GM21447 (cell line): ENCODE results near the gene ELAVL1.

ENCODE experiments used
- ATAC-seq: cut with Tn5 transposase; IDR thresholded peaks from one replicate; pipeline ENCODE4 v1.9.1; 2021; ENCODE audit not compliant: unreplicated experiment

Gene ELAVL1

DNA sequence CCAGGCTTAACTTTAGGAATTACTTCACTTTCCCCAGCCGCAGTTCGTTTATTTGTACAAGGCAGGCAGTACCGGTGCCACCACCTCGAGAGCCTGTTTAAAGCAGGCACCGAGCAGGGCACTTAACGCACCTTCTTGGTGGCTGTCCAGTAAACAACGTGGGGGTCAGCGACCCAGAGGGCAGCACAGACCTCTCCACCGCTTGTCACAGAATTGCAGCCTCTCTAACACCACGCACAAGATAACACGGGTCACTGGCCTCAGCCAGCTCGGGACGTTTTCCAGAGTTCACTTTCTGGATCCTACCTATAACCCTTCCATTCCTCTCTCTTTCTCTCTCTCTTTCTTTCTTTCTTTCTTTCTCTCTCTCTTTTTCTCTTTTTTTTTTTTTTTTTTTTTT, 16.8 kb upstream of the ELAVL1 start:
- ATAC-seq, result no peak

DNA sequence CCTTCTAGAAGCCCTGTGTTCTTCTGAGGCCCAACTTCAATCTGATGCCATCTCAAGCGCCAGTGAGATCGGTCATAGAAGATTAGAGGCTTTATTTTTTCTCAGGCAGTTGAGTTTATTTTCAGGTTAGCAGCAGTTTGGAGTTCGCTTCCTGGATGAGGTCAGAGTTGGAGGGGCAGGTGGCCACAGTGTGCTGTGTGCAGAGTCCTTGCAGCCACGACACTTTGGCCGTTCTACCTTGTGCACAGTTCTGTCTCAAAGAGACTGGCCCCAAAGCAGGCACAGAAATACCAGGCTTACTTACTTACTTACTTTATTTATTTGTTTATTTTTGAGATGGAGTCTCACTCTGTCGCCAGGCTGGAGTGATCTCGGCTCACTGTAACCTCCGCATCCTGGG, 15.9 kb upstream of the ELAVL1 start:
- no peak for ATAC-seq

DNA sequence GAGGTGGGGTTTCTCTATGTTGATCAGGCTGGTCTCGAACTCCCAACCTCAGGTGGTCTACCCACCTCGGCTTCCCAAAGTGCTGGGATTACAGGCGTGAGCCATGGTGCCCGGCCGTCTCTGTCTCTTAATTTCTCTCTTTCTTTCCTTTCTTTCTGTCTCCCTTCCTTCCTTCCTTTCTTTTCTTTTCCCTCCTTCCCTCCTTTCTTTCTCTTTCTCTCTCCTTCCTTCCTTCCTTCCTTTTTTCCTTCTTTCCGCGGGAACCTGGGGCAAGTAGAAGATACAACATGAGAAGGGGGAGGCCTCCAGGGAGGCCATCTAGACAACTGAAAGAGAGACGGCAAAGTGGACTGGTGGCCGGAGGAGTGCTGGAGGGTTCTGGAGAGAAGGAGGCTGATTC, 15.2 kb upstream of the ELAVL1 start:
- no peak for ATAC-seq

DNA sequence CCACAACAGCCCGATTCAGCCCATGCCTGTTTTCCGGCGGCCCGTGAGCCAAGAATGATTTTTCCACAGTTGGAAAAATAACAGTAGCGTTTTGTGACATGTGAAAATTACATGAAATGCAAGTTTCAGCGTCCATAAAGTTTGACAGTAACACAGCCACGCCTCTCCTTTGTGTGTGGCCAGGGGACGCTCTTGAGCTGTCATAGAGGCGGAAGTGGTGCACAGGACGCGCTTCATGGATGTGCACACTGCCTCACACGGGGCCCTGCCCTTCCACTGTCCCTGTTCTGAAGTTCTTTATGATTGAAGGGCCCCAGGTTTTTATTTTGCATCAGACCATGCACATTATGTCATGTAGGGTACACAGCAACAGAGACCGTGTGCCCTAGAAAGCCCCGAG, 12.4 kb upstream of the ELAVL1 start:
- no peak for ATAC-seq

DNA sequence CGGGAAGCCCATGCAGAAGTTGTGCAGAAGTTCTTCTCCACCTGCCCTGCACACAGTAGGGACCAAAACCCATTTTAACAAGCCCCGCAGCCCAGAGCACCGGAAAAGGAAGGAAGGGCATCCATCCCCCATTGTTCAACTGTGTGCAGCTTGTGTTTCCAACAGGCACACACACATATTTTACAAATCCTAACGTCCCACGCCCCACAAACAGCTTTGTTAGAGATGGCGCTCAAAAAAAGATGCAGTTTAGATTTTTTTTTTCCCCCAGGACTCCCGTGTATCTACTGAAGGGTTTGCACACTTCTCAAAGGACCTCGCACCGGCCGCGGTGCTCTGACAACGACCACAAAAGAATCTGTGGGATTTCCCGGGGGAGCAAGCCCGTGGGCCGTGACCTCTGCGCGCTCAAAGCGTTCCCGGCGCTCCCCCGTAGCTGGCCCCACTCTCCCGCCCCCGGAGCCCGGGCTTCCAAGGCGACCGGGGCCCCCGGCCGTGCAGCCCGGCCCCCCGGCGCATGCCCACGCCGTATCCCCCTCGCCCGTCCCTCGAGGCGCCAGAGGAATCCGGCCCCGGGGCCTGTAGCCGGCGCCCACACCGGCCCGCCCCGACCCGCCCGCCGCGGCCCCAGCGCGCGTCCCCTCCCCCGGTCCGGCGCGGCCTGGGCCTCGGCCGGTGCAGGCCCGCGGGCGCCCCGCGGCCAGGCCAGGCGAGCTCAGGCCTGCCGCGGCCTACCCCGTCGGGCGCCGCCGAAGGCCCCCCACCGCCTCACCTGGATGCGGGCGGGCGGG, 523 bp downstream of the ELAVL1 start:
- ATAC-seq, result peak; percentile 14

DNA sequence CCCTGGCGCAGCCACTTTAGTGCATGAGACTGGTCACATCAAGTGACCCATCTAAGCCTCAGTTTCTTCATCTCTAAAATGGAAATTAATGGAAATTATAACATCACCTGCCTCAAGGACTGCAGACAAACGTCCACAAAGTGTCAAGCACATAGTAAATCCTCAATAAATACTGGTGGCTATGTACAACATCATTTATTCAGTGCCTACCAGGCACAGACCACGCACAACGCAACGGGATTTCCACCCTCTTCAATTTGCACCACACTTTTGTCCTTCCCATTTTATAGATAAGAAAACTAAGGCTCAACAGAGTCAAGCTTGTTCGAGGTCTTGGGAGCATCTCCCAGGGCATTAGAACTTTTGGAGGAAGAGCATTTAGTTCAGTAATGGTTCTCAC, 1.4 kb downstream of the ELAVL1 start:
- ATAC-seq, result no peak

DNA sequence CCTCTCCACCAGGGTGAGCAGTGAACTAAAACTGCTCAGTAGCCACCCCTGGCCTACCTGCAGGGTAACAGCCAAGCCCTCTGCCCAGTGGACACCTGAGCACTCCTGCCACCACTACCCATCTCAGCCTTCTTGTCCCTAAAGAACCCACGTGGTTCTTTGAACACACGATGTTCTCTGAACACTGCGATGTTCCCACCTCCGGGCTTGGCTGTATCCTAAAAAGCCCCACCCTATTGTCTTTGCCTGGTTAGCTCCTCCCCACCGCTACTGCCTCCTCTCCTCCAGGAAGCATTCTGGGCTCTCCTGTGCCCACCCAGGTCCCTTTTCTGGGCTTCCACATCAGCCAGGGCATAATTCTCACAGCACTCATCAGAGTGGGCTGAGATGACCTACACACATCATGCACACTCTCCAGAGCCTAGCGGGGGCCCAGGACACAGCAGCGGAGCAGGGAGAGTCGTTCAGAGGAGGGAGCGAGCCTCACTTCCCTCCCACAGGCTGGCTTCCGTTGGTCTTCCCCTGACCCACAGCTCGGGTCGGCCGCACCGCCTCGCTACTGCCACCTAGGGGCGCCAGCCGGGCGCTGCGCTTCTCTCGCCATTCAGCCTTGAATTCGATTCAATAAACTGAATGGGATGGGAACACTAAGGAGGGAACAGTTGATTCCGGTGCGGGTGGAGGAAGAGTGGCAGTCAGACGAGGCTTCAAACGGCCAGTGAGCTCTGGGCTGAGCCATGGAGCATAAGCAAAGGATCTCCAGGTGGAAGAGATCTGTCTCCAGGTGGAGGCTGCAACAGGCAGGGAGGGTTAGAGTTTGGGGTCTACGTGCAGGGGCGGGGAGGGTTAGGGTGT, 3.2 kb downstream of the ELAVL1 start:
- ATAC-seq, result no peak

DNA sequence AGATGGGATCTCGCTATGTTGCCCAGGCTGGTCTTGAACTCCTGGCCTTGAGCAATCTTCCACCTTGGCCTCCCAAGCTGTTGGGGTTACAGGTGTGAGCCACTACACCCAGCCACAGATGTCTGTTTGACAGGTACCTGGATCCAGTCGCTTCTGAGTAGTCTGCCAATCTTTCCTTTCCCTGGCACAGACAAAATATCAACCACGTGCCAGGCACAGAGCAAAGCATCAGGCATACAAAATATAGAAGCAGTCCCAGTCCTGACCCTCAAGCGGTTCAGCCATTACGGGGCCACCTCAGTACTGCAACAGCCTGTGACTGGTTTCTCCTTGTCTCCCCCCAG, 3.8 kb downstream of the ELAVL1 start:
- ATAC-seq, result no peak

DNA sequence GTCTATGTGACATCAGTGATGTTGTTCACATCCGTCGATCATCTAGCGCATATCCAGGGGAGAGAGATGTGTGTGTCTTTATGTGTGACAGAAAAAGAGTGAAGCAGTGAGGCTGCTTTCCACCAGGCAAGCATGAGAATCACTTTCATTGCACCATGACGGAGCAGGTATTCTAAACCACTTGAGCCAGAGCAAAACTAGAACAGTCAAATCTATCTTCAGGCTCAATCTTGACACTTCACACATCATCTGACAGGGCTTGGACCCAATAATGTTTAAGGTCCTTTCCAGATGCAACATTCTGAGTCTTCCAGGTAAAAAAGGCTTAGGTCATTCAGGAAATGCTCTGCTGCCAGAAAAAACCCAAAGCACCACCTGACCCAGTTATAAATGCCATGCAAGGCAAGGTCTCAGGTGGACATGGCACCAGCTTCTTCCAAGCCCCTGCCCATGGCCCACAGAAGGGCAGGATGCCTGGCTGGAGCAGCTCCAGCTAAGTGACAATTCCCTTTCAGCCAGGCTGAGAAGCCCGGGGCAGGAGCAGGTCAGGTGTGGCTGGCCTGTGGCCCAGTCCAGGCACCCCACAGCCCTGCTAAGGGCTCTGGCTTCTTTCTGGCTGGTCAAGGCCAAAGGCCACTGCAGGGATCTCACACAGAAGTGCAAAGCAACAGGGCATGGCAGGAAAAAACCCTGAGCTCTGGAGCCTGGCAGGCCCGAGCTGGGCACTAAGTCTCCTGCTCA, 5.0 kb downstream of the ELAVL1 start:
- ATAC-seq, result no peak

DNA sequence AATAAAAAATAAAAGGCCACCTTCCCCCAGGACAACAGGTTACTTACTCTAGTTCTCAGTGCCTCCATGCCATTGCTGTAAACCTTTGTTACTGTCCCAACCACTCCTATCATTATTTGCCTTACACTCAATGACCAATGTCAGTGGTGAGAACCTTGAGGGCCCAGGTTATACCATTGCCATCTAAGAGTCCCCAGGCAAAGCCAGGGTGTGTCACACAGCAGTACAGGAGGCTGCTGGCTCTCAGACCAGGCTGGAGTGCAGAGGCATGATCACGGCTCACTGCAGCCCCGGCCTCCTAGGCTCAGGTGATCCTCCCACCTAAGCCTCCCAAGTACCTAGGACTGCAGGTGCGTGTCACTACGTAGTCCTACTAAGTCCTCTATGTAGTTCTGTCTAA, 6.1 kb downstream of the ELAVL1 start:
- no peak for ATAC-seq

DNA sequence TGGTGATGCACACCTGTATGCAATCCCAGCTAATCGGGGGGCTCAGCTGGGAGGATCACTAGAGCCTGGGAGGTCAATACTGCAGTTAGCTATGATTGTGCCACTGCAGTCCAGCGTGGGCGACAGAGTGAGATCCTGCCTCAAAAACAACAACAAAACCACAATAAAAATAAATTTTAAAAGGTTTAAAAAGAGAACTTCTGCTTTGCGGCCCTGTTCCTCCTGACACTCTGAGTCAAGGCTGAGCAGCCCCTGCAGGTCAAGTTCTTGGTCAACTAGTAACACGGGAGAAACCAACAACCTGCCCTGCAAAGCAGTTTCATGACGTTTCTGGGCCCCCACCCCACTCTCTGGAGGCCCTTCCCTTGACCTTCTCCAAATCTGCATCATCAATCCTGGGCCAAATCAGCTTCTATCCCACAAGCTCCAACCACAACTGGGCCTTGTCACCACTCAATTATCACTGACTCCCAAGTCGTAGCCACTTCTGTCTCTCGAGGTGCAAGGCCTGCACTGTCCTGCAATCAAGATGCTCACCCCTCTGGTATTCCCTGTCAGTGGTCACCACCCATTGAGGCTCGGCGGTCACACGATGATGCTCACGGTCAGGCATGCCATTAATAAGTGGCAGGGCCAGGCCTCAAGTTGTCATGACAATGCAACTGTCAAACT, 7.5 kb downstream of the ELAVL1 start:
- ATAC-seq, result no peak

DNA sequence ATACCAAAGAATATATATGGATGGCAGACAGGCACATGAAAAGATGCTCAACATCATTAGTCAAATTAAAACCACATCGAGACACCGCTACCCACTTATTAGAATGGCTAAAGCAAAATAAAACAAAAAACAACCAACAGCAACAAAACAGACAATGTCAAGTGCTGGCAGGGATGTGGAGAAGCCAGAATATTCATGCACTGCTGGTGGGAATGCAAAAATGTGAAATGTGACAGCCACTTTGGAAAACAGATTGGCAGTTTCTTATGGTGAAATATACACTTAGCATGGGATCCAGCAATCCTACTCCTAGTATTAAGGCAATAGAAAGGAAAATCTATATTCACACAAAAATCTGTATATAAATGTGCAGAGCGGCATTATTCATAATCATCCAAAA, 8.6 kb downstream of the ELAVL1 start:
- ATAC-seq, result no peak

DNA sequence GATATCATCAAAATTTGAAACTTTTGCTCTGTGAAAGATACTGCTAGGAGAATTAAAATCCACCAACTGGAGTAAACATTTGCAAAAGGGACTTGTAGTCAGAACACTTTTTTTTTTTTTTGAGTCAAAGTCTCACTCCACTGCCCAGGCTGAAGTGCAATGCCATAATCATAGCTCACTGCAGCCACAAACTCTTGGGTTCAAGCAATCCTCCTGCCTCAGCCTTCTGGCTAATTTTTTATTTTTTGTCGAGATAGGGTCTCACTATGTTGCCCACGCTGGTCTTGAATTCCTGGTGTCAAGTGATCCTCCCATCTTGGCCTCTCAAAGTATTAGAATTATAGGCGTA, 9.7 kb downstream of the ELAVL1 start:
- no peak for ATAC-seq

DNA sequence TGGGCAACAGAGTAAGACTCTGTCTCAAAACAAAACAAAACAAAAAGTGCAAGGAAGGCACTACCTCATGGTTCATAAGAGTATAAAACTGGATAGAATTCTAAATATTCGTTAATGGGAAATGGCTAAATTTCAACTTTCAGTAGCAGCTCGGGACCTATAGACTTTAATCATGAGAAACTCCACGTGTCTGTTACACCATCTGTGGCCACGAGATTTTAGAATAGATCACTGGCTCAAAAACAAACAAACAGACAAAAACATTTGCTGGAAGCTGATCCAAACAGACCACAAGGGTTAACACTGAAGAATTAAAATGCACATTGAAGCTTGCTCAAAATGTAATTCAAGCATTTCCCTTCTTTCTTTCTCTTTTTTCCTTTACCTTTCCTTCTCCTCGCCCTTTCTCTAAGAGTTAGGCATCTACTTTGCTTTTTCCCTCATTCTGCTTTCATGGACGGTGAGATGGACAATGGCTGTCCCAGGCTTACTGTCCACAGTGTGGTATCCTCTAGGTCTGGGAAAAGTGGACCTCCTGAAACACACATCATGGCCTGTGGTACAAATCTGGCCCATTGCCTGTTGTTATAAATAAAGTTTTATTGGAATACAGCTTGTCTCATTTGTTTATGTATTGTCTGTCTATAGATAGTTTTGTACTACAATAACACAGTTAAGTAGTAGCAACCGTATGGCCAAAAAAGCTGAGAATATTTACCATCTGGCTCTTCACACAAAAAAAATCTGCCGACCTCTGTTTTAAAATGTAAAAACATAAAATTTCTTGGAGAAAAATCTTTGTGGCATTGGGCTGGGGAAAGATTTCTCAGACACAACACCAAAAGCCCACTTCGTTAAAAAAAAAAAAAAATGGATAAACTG, 10.3 kb downstream of the ELAVL1 start:
- ATAC-seq, result no peak

DNA sequence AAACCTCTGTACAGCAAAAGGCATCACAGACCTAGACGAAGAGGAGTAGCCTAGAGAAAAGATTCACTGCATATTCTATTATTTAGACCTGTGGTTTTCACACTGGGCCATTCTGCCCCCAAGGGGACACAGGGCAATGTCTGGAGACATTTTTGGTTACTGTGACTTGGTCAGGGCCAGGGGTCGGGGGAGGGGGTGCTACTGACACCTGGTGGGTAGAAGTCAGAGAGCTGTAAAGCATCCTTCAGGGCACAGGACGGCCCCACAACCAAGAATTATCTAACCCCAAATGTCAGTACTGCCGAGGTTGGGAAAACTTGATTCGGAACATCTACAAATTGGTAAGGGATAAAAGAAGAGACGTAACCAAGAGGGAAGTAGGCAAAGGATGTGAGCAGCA, 11.3 kb downstream of the ELAVL1 start:
- ATAC-seq, result no peak

DNA sequence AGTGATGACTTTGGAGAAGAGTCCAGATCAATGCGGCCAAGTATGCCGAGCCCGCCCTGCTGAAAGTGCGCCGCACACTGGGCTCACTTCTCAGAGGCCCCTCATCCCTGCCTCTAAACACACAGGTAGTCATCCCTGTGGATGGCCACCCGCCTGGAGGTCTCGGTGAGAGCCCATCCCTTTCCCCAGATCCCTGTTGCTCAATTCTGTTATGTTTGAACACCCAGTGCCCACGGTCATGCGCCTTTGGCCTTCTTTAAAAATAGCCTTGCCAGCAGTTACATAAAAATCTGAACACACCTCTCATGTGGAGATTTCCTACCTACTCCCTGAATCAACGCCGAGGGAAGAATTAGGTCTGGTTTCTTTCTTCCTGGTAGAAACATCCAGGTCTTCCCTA, 11.9 kb downstream of the ELAVL1 start:
- ATAC-seq, result no peak

DNA sequence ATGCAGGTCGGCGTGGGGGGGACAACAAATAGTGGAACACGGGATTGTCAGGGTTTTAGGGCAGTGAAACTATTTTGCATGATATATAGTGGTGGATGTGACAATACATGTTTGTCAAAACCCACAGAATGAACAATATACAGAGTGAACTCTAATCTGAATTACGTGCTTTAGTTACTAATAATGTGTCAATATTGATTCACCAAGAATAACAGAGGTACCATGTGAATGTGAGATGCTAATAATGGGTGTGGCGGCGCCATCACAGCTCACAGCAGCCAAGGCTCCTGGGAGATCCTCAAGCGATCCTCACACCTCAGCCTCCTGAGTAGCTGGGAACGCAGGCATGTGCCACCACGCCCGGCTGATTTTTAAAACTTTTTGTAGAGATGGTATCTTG, 12.9 kb downstream of the ELAVL1 start:
- ATAC-seq, result no peak

DNA sequence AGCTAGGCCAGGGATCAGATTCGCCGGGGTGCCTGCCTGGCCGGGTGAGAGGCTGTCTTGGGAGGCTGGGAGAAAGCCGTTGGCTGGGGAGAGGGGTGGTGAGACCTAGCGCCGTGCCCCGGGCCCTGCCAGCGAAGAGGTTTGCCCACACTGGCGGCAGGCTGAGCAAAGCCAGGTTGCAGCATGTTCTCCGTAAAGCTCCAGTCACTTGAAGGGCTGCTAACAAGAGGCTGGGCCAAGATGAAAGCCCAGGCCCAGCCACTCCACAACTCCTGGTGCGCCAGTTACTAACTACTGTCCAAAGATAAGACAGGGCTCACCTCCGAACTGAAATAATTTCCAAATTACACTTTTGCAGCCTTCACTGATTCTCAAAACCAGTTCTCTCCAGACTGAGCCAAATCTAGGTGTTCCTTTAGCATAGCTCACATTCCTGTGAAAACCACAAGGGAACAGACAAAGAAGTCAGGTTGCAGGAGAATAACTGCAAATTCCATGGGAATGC, 16.3 kb downstream of the ELAVL1 start:
- ATAC-seq, result no peak

DNA sequence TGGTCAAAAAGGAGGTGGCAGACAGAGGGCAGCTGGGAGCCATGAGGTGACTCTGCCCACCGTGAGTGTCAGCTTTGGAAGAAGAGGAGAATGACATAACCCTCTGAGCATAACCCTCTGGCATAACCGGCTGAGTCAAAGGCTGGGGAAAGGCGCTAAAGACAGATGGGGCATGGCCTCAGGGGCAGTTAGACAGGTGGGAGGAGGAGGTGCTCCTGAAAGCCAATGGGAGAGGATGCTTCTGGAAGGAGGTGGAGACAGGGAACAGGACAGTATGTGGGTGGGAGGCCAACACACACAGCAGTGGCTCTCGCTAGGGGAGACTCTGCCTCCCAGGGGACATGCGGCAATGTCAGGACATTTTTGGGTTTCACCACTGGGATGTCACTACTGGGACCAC, 17.1 kb downstream of the ELAVL1 start:
- ATAC-seq, result no peak

DNA sequence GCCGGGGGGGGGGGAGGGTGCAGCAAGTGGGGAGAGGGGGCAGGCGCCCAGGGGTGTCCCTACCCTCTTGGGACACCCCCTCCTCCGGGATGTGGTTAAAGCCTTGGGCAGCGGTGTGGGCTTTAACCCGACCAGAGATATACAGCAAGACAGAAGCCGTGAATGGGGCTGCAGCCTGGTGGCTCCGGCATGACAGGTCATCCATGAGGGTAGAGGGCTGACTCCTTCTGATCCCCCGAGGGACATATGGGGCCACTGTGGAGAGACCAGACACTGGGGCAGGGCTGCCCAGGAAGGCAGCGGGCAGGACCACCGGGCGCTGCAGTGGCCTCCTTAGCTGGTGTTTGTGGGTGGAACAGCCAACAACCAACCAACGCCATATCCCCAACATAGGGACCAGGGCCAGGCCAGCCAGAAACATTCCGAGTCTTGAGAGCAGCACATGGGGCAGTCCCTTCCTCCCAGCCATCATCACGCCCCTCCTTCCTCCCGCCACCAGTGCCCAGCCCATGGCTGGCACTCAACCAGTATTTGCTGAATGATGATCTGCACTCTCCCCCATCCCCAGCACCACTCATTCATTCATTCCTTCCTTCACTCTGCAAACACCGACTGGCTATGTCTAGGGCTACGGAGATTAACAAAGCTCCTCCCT, 18.2 kb downstream of the ELAVL1 start:
- ATAC-seq, result no peak
